ENCODE measurements around the gene SPNS3. TPM values are rescaled to one million over a fixed set of nuclear protein-coding genes. Genes with fewer than 3 reads are reported as not detected.

SPNS3 gene
- total RNA-seq, 1 donor from 2014 or later, result not detected

DNA sequence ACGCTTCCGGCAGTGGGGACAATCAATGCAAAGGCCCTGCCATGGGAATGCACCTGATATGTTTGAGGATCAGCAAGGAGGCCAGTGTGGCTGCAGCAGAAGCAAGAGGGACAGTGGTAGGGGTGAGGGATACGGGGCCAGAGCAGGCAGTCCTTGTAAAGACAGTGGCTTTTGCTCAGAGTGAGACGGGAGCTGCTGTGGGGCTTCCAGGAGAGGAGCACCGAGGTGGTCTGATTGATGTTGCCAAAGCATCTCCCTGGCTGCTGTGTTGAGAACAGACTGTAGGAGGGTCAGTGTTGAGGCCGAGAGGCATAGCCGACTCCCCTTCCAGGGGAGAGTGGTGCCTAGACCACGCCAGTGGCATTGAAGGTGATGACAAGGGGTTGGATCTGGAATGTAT, 53.6 kb downstream of the SPNS3 start:
- Histone ChIP-seq H3K9ac (ENCODE audit: low read depth in 1 of 3, low read length in 3 of 3) (no peak overlapping the region), H3K4me3 (ENCODE audit: low read length in 3 of 3) (no peak overlapping the region), H3K27me3 (ENCODE audit: control insufficient read depth in 3 of 3, insufficient read depth in 3 of 3, low read length in 3 of 3) (no peaks in the 10 kb centered on the region), H3K27ac (ENCODE audit: low read depth, low read length) (no peak overlapping the region), H3K9me3 (ENCODE audit: control insufficient read depth in 3 of 3, low read length in 3 of 3) (peaks cover 0 to 2% (median 0%) of the 10 kb centered on the region in 3 donors), H3K36me3 (ENCODE audit: control insufficient read depth in 3 of 3, insufficient read depth in 3 of 3, low read length in 3 of 3) (no peaks in the 10 kb centered on the region), H3K4me1 (ENCODE audit: control insufficient read depth in 3 of 3, insufficient read depth in 3 of 3, low read length in 3 of 3) (no peaks in the 10 kb centered on the region)

DNA sequence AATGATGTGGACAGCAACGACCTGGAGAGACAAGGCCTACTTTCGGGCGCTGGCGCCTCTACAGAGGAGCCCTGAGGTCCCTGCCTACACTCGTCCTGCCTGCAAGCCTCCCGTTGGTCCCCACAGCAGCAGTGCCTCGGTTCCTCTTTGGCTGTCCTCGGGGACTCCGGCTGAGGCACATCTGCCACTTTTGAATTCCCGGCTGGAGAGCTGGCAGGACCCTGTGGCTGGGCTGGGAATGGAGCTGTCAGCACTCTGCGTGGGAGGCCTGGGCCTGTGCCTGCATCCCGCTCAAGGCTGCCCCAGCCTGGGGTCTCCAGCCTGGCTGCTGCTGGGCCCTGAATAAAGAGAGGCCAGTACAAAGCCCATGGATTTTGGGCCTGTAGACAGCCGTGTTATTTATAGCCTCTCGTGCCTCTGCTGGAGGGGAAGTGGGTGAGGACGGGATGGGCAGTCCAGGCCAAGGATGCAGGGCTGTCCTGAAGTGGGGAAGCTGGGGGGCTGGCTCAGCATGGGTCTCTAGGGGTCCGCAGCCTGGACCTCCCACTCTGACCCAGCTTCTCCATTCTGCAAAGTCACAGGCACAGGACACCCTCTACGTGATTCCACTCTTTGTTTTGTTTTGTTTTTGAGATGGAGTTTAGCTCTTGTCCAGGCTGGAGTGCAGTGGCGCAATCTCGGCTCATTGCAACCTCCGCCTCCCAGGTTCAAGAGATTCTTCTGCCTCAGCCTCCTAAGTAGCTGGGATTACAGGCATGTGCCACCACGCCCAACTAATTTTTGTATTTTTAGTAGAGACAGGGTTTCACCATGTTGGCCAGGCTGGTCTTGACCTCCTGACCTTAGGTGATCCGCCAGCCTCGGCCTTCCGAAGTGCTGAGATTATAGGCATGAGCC, 54.3 kb downstream of the SPNS3 start:
- Histone ChIP-seq H3K4me3 (ENCODE audit: low read length in 3 of 3) (no peak overlapping the region), H3K9ac (ENCODE audit: low read depth in 1 of 3, low read length in 3 of 3) (no peak overlapping the region), H3K4me1 (ENCODE audit: control insufficient read depth in 3 of 3, insufficient read depth in 3 of 3, low read length in 3 of 3) (no peaks in the 10 kb centered on the region), H3K36me3 (ENCODE audit: control insufficient read depth in 3 of 3, insufficient read depth in 3 of 3, low read length in 3 of 3) (no peaks in the 10 kb centered on the region), H3K9me3 (ENCODE audit: control insufficient read depth in 3 of 3, low read length in 3 of 3) (peaks cover 0 to 2% (median 0%) of the 10 kb centered on the region in 3 donors), H3K27ac (ENCODE audit: low read depth, low read length) (no peak overlapping the region), H3K27me3 (ENCODE audit: control insufficient read depth in 3 of 3, insufficient read depth in 3 of 3, low read length in 3 of 3) (no peaks in the 10 kb centered on the region)

DNA sequence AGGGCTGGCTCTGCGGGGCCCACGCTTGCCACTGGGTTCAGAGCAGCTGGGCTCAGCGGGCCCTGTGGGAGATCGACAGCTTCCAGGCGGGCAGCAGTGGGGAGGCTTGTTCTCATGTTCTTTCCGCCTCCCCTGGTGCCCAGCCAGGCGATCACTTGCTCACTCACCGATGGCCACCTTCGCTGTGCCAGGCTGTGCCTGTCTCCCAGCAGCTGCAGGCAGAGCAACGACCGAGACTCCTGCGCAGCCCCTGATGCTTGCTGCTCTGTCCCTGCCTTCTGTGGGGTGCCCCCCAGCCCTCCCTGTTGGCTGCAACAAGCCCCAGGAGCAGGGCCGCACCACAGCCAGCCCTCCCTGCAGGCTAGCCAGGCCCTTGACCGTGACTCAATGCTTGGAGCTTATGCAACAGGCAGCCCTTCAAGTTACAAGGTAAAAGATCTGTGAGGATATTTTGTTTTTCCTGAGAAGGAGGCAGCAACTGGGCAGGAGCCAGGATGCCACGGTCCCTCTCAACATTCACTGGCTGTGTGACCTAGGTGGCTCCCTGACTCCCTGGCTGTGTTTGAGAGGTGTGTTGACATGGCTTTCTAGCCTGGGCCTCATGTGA, 55.4 kb downstream of the SPNS3 start:
- H3K9ac ChIP-seq (ENCODE audit: low read depth in 1 of 3, low read length in 3 of 3), result no peak overlapping the region
- no peaks in the 10 kb centered on the region for H3K27me3 ChIP-seq (ENCODE audit: control insufficient read depth in 3 of 3, insufficient read depth in 3 of 3, low read length in 3 of 3)
- peaks cover 0 to 2% (median 0%) of the 10 kb centered on the region in 3 donors for H3K9me3 ChIP-seq (ENCODE audit: control insufficient read depth in 3 of 3, low read length in 3 of 3)
- no peak overlapping the region for H3K4me3 ChIP-seq (ENCODE audit: low read length in 3 of 3)
- no peak overlapping the region for H3K27ac ChIP-seq (ENCODE audit: low read depth, low read length)
- H3K36me3 ChIP-seq (ENCODE audit: control insufficient read depth in 3 of 3, insufficient read depth in 3 of 3, low read length in 3 of 3), result no peaks in the 10 kb centered on the region
- H3K4me1 ChIP-seq (ENCODE audit: control insufficient read depth in 3 of 3, insufficient read depth in 3 of 3, low read length in 3 of 3), result no peaks in the 10 kb centered on the region

DNA sequence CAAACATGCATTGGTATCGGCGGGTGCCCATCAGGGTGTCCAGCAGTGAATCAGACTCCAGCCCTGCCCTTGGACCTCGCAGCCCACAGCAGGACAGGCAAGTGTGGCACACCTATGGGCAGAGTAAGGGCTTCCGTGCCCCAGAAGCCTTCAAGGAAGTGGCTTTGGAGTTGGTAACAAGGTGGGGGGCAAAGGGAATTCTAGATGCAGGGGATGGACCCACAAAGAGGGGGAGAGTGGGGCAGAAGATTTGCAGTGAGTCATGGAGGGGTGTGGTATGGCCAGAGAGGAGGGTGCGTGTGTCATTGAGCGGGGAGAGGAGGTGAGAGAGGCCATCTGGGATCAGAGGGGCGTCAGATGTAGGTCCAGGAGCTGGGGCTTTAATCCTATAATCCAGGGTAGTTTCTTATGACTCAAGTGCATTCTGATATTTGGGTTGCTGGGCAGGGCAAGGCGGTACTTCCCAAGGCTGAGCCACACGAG, 56.4 kb downstream of the SPNS3 start:
- Histone ChIP-seq H3K36me3 (ENCODE audit: control insufficient read depth in 3 of 3, insufficient read depth in 3 of 3, low read length in 3 of 3) (no peaks in the 10 kb centered on the region), H3K9ac (ENCODE audit: low read depth in 1 of 3, low read length in 3 of 3) (no peak overlapping the region), H3K27me3 (ENCODE audit: control insufficient read depth in 3 of 3, insufficient read depth in 3 of 3, low read length in 3 of 3) (no peaks in the 10 kb centered on the region), H3K9me3 (ENCODE audit: control insufficient read depth in 3 of 3, low read length in 3 of 3) (peaks cover 0 to 2% (median 0%) of the 10 kb centered on the region in 3 donors), H3K4me1 (ENCODE audit: control insufficient read depth in 3 of 3, insufficient read depth in 3 of 3, low read length in 3 of 3) (no peaks in the 10 kb centered on the region), H3K4me3 (ENCODE audit: low read length in 3 of 3) (no peak overlapping the region), H3K27ac (ENCODE audit: low read depth, low read length) (no peak overlapping the region)

DNA sequence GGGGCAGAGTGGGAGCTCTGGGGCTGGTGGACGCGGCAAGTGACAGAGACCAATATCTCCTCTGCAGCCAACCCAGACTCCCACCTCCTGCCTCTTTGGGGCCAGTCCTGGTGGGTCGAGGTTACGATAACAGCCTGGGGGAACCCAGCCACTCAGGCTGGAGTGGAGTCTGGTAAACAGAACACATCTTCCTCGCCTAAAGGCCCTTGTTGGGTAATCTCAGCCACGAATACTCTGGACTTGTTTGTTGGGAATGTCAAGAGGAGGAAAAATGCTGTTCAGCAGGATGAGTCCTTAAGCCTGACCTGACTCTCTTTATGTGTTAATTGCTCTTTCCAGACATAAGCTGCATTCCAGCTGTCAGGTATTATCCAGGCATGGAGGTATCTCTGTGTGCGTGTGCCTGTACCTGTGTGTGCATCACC, 56.9 kb downstream of the SPNS3 start:
- Histone ChIP-seq H3K4me1 (ENCODE audit: control insufficient read depth in 3 of 3, insufficient read depth in 3 of 3, low read length in 3 of 3) (no peaks in the 10 kb centered on the region), H3K9me3 (ENCODE audit: control insufficient read depth in 3 of 3, low read length in 3 of 3) (peaks cover 0 to 2% (median 0%) of the 10 kb centered on the region in 3 donors), H3K4me3 (ENCODE audit: low read length in 3 of 3) (no peak overlapping the region), H3K27ac (ENCODE audit: low read depth, low read length) (no peak overlapping the region), H3K9ac (ENCODE audit: low read depth in 1 of 3, low read length in 3 of 3) (no peak overlapping the region), H3K27me3 (ENCODE audit: control insufficient read depth in 3 of 3, insufficient read depth in 3 of 3, low read length in 3 of 3) (no peaks in the 10 kb centered on the region), H3K36me3 (ENCODE audit: control insufficient read depth in 3 of 3, insufficient read depth in 3 of 3, low read length in 3 of 3) (no peaks in the 10 kb centered on the region)

- Histone ChIP-seq H3K27me3 (ENCODE audit: control insufficient read depth in 3 of 3, insufficient read depth in 3 of 3, low read length in 3 of 3) (no peaks in the 10 kb centered on the region), H3K4me3 (ENCODE audit: low read length in 3 of 3) (no peak overlapping the region), H3K27ac (ENCODE audit: low read depth, low read length) (no peak overlapping the region), H3K9ac (ENCODE audit: low read depth in 1 of 3, low read length in 3 of 3) (no peak overlapping the region), H3K36me3 (ENCODE audit: control insufficient read depth in 3 of 3, insufficient read depth in 3 of 3, low read length in 3 of 3) (no peaks in the 10 kb centered on the region), H3K4me1 (ENCODE audit: control insufficient read depth in 3 of 3, insufficient read depth in 3 of 3, low read length in 3 of 3) (peaks cover 0 to 4% (median 3%) of the 10 kb centered on the region in 3 donors), H3K9me3 (ENCODE audit: control insufficient read depth in 3 of 3, low read length in 3 of 3) (peaks cover 0 to 2% (median 0%) of the 10 kb centered on the region in 3 donors)
These were observed 59.2 kb downstream of the SPNS3 start for GRCh38 chr17:4492721-4493561.

GRCh38 chr17:4497101-4497824, 63.5 kb downstream of the SPNS3 start:
- H3K4me3 ChIP-seq (ENCODE audit: low read length in 3 of 3), result no peak overlapping the region
- peaks cover 25 to 27% (median 27%) of the 10 kb centered on the region in 3 donors for H3K27me3 ChIP-seq (ENCODE audit: control insufficient read depth in 3 of 3, insufficient read depth in 3 of 3, low read length in 3 of 3)
- no peaks in the 10 kb centered on the region for H3K36me3 ChIP-seq (ENCODE audit: control insufficient read depth in 3 of 3, insufficient read depth in 3 of 3, low read length in 3 of 3)
- H3K9me3 ChIP-seq (ENCODE audit: control insufficient read depth in 3 of 3, low read length in 3 of 3), result no peaks in the 10 kb centered on the region
- peaks cover 16 to 29% (median 17%) of the 10 kb centered on the region in 3 donors for H3K4me1 ChIP-seq (ENCODE audit: control insufficient read depth in 3 of 3, insufficient read depth in 3 of 3, low read length in 3 of 3)
- H3K27ac ChIP-seq (ENCODE audit: low read depth, low read length), result no peak overlapping the region
- H3K9ac ChIP-seq (ENCODE audit: low read depth in 1 of 3, low read length in 3 of 3), result peak overlapping the region in 1 of 3 donors; percentile 32

GRCh38 chr17:4498461-4499397, 65.0 kb downstream of the SPNS3 start, which contains the start of gene SPNS2:
TSS of gene SPNS2 (plus strand) at chr17:4498881. CDS start at chr17:4499048, 167 bp downstream.
- Histone ChIP-seq H3K27ac (ENCODE audit: low read depth, low read length) (peak within 1 kb of the TSS; percentile 39), H3K4me3 (ENCODE audit: low read length in 3 of 3) (peak within 1 kb of the TSS; percentile 45 to 69 (median 69)), H3K9me3 (ENCODE audit: control insufficient read depth in 3 of 3, low read length in 3 of 3) (no peaks in the 10 kb centered on the region), H3K4me1 (ENCODE audit: control insufficient read depth in 3 of 3, insufficient read depth in 3 of 3, low read length in 3 of 3) (peaks cover 19 to 36% (median 26%) of the 10 kb centered on the region in 3 donors), H3K9ac (ENCODE audit: low read depth in 1 of 3, low read length in 3 of 3) (peak within 1 kb of the TSS; percentile 32 to 68 (median 60)), H3K27me3 (ENCODE audit: control insufficient read depth in 3 of 3, insufficient read depth in 3 of 3, low read length in 3 of 3) (peaks cover 38 to 42% (median 39%) of the 10 kb centered on the region in 3 donors), H3K36me3 (ENCODE audit: control insufficient read depth in 3 of 3, insufficient read depth in 3 of 3, low read length in 3 of 3) (no peaks in the 10 kb centered on the region)
